DMS 273 treated with DMSO at 0.1 percent for 48 hours (cell line): ENCODE measurements around the gene G6PC1.
"Not testable (repeated sequence)": the region's sequence is repeated elsewhere in the genome, so short reads cannot be mapped to it uniquely, and the experiment has no call there.

ENCODE experiments used
- DNase-seq: peaks from one replicate; lab custom pipeline; 2025; lab: John Stamatoyannopoulos, UW

G6PC1 gene

DNA sequence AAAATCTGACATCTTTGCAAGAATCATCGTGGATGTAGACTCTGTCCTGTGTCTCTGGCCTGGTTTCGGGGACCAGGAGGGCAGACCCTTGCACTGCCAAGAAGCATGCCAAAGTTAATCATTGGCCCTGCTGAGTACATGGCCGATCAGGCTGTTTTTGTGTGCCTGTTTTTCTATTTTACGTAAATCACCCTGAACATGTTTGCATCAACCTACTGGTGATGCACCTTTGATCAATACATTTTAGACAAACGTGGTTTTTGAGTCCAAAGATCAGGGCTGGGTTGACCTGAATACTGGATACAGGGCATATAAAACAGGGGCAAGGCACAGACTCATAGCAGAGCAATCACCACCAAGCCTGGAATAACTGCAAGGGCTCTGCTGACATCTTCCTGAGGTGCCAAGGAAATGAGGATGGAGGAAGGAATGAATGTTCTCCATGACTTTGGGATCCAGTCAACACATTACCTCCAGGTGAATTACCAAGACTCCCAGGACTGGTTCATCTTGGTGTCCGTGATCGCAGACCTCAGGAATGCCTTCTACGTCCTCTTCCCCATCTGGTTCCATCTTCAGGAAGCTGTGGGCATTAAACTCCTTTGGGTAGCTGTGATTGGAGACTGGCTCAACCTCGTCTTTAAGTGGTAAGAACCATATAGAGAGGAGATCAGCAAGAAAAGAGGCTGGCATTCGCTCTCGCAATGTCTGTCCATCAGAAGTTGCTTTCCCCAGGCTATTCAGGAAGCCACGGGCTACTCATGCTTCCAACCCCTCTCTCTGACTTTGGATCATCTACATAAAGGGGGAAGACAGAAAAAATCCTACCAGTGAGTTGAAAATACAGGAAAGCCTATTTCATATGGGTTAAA lies at the start of gene G6PC1:
Gene G6PC1 (plus strand): TSS at position 340 of the 872 bp plus-strand sequence. CDS start 78 bp downstream, at position 418.
- no peak for DNase-seq

DNA sequence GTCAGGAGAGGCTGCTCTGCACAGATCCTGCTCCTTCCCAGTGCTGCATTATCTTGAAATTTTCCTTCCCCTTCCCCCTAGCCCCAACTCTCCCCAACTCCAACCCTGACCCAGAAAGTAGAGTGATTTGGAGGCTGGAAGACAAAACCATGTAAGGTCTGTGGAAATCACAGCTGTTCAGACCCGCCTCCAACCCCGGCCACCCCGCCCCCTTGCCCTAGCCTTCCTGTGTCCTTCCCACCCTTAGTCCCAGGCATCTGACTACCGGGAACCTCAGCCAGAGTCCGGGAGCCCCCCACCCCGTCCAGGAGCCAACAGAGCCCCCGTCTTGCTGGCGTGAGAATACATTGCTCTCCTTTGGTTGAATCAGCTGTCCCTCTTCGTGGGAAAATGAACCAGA lies 49.6 kb upstream of the G6PC1 start, which contains the start of gene AOC3:
Gene AOC3 (plus strand): TSS at position 246 of the 400 bp plus-strand sequence. CDS start 145 bp downstream, at position 391.
- no peak for DNase-seq

DNA sequence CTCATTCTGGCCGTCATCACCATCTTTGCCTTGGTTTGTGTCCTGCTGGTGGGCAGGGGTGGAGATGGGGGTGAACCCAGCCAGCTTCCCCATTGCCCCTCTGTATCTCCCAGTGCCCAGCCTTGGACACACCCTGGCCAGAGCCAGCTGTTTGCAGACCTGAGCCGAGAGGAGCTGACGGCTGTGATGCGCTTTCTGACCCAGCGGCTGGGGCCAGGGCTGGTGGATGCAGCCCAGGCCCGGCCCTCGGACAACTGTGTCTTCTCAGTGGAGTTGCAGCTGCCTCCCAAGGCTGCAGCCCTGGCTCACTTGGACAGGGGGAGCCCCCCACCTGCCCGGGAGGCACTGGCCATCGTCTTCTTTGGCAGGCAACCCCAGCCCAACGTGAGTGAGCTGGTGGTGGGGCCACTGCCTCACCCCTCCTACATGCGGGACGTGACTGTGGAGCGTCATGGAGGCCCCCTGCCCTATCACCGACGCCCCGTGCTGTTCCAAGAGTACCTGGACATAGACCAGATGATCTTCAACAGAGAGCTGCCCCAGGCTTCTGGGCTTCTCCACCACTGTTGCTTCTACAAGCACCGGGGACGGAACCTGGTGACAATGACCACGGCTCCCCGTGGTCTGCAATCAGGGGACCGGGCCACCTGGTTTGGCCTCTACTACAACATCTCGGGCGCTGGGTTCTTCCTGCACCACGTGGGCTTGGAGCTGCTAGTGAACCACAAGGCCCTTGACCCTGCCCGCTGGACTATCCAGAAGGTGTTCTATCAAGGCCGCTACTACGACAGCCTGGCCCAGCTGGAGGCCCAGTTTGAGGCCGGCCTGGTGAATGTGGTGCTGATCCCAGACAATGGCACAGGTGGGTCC lies 49.0 kb upstream of the G6PC1 start:
- not testable (repeated sequence) for DNase-seq

DNA sequence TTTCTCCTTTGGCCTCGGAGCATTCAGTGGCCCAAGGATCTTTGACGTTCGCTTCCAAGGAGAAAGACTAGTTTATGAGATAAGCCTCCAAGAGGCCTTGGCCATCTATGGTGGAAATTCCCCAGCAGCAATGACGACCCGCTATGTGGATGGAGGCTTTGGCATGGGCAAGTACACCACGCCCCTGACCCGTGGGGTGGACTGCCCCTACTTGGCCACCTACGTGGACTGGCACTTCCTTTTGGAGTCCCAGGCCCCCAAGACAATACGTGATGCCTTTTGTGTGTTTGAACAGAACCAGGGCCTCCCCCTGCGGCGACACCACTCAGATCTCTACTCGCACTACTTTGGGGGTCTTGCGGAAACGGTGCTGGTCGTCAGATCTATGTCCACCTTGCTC lies 48.2 kb upstream of the G6PC1 start:
- DNase-seq, result no peak

- DNase-seq, result no peak
Observed at GRCh38 chr17:42853004-42853403, 47.6 kb upstream of the G6PC1 start.

- no peak for DNase-seq
Observed at GRCh38 chr17:42853597-42853967, 47.0 kb upstream of the G6PC1 start.

- no peak for DNase-seq
Observed at GRCh38 chr17:42853968-42854790, 46.4 kb upstream of the G6PC1 start.

GRCh38 chr17:42855048-42855596 lies 45.5 kb upstream of the G6PC1 start:
- no peak for DNase-seq

DNA sequence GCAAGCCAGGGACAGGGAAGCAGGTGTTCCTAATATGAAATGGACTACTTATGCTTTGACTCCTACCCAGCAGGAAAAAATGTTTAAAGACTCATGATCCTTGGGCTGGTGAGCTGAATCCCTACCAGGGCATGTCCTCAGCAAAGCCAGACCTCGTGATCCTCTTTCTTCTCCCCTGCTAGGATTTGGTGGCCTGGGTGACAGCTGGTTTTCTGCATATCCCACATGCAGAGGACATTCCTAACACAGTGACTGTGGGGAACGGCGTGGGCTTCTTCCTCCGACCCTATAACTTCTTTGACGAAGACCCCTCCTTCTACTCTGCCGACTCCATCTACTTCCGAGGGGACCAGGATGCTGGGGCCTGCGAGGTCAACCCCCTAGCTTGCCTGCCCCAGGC lies 44.5 kb upstream of the G6PC1 start:
- DNase-seq, result not testable (repeated sequence)

- DNase-seq, result not testable (repeated sequence)
Observed at GRCh38 chr17:42856516-42856915, 44.1 kb upstream of the G6PC1 start.

DNA sequence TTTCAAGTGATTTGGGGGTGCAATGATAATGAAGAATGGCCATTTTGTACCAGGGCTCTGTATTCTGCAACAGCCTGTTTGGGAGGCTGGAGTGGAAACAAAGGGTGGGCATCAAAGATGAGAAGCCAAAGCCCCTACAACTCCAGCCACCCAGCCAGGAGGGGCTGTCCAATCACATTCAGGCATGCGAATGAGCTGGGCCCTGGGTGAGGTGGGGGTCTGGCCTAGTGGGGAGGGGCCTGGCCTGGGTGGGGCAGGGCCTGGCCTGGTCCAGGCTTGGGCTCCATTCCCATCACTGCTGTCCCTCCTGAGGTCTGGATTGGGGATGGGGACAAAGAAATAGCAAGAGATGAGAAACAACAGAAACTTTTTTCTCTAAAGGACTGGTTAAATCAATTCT lies 43.2 kb upstream of the G6PC1 start:
- no peak for DNase-seq

DNA sequence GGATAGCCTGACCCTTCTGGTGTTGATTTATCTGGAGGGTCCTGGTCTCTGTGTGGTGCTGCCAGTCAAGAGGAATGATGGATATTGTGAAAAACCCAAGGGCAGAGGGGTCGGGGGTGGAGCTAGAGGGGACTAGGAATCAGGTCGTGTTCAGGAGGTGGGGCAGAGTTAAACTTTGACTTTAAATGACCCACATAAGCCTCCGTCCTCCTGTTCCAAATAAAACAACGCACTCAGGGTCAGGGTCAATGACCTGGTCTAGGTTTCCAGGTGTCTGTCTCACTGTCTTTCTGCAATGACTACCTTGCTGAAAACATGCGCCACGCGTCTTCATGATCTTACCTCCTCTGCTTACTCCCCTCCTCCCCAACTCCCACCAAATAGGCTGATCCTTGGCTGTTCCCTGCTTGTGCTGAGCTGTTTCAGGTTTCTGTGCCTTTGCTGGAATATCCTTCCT lies 34.9 kb upstream of the G6PC1 start:
- no peak for DNase-seq

GRCh38 chr17:42866216-42866615 lies 34.4 kb upstream of the G6PC1 start:
- no peak for DNase-seq

- DNase-seq, result no peak
Observed at GRCh38 chr17:42866631-42867575, 33.7 kb upstream of the G6PC1 start.

DNA sequence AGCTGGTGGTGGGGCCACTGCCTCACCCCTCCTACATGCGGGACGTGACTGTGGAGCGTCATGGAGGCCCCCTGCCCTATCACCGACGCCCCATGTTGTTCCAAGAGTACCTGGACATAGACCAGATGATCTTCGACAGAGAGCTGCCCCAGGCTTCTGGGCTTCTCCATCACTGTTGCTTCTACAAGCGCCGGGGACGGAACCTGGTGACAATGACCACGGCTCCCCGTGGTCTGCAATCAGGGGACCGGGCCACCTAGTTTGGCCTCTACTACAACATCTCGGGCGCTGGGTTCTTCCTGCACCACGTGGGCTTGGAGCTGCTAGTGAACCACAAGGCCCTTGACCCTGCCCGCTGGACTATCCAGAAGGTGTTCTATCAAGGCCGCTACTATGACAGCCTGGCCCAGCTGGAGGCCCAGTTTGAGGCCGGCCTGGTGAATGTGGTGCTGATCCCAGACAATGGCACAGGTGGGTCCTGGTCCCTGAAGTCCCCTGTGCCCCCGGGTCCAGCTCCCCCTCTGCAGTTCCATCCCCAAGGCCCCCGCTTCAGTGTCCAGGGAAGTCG lies 32.8 kb upstream of the G6PC1 start:
- not testable (repeated sequence) for DNase-seq

GRCh38 chr17:42868338-42868737 lies 32.3 kb upstream of the G6PC1 start:
- no peak for DNase-seq

GRCh38 chr17:42871647-42872046 lies 29.0 kb upstream of the G6PC1 start:
- no peak for DNase-seq

- no peak for DNase-seq
Observed at GRCh38 chr17:42872251-42872965, 28.2 kb upstream of the G6PC1 start.

DNA sequence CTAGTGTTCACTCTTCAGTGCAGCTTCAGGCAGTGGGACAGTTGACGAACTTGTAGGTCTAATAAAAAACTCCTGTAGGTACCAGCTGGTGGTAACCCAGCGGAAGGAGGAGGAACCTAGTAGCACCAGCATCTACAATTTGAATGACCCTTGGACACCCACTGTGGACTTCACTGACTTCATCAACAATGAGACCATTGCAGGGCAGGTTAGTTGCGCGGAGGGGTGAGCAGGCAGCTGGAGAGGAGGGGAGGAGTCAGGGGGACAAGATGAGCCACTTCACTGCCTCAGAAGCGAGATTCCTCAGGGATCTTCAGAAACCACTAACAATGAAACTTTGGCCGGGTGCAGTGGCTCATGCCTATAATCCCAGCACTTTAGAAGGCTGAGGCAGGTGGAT lies 27.3 kb upstream of the G6PC1 start:
- no peak for DNase-seq
